H1 (cell line): ENCODE data around the gene SPOCK2. TPM values are rescaled to one million over a fixed set of nuclear protein-coding genes. Genes with fewer than 3 reads are reported as not detected.

Source experiments
- CTCF ChIA-PET: fragments of 300-600 bp; sonication (Branson Sonifier 250); formaldehyde crosslinking; loops from one replicate; lab custom pipeline; 2021; ENCODE audit not compliant: partially characterized antibody; lab: Charles Lee
- POLR2A ChIA-PET: fragments of 300-600 bp; sonication (Branson Sonifier 250); formaldehyde crosslinking; loops from one replicate; lab custom pipeline; 2021; ENCODE audit warnings: inconsistent platforms; ENCODE audit not compliant: partially characterized antibody; lab: Charles Lee
- DNase-seq, 2 experiments: peaks; one replicate each; pipeline versions ENCODE4 v3.0.0 to v3.0.0-alpha.2; 2010 to 2022; ENCODE audit warnings: low spot score in 2 of 2, low read depth in 1 of 2, mixed read lengths in 1 of 2
- FAIRE-seq: peaks from 2 replicates; lab custom pipeline; 2011; peaks lifted over from hg19 to GRCh38; lab: Jason Lieb, UNC
- H2AFZ ChIP-seq: 2 replicates; pipeline ENCODE4 v1.8.1; 2012; ENCODE audit warnings: low read length, inconsistent platforms
- H2AK5ac ChIP-seq: 2 replicates; pipeline ENCODE4 v1.6.1; 2013; ENCODE audit warnings: low read depth, low read length
- H2BK120ac ChIP-seq: replicated peaks from 2 replicates; pipeline ENCODE3; 2013; ENCODE audit warnings: low read depth, low read length, inconsistent platforms
- H2BK12ac ChIP-seq: 2 replicates; pipeline ENCODE4 v1.6.1; 2013; ENCODE audit warnings: low read depth, low read length
- H2BK15ac ChIP-seq: 2 replicates; pipeline ENCODE4 v1.6.1; 2013; ENCODE audit warnings: low read length
- H2BK20ac ChIP-seq: 2 replicates; pipeline ENCODE4 v1.6.1; 2013; ENCODE audit warnings: low read length
- H2BK5ac ChIP-seq: 2 replicates; pipeline ENCODE4 v1.6.1; 2013; ENCODE audit warnings: low read depth, low read length
- H3K14ac ChIP-seq: 2 replicates; pipeline ENCODE4 v1.6.1; 2013; ENCODE audit warnings: inconsistent platforms; ENCODE audit not compliant: insufficient read length
- H3K18ac ChIP-seq: 2 replicates; pipeline ENCODE4 v1.6.1; 2013; ENCODE audit warnings: low read length; ENCODE audit errors: extremely low read depth
- H3K23ac ChIP-seq: 2 replicates; pipeline ENCODE4 v1.6.1; 2013; ENCODE audit warnings: inconsistent platforms; ENCODE audit not compliant: insufficient read length
- H3K23me2 ChIP-seq: 2 replicates; pipeline ENCODE4 v1.6.1; 2013; ENCODE audit warnings: low read depth, low read length
- H3K27ac ChIP-seq: 2 replicates; pipeline ENCODE4 v1.6.1; 2011; ENCODE audit warnings: low read depth, low read length, inconsistent platforms
- H3K27me3 ChIP-seq, 4 experiments: replicated peaks in 1 of 4; 1 replicate in 1 of 4; 2 replicates in 3 of 4; pipeline versions ENCODE4 v1.6.1 to v1.8.1; 2011 to 2013; ENCODE audit warnings: low read length in 3 of 4, mild to moderate bottlenecking in 3 of 4, inconsistent platforms in 2 of 4, mixed read lengths in 2 of 4, moderate library complexity in 1 of 4; ENCODE audit not compliant: control insufficient read depth in 3 of 4, insufficient read depth in 3 of 4; ENCODE audit errors: extremely low read depth in 1 of 4
- H3K36me3 ChIP-seq, 4 experiments: 2 replicates each; pipeline versions ENCODE4 v1.6.1 to v1.8.1; 2011 to 2013; ENCODE audit warnings: mild to moderate bottlenecking in 4 of 4, low read length in 3 of 4, moderate library complexity in 2 of 4, control low read depth in 1 of 4, inconsistent platforms in 1 of 4; ENCODE audit not compliant: insufficient read depth in 4 of 4, control insufficient read depth in 2 of 4
- H3K4ac ChIP-seq: replicated peaks from 2 replicates; pipeline ENCODE3; 2013; ENCODE audit warnings: low read length, low read depth, mixed read lengths, inconsistent platforms; ENCODE audit not compliant: insufficient read length
- H3K4me1 ChIP-seq, 4 experiments: replicated peaks in 1 of 4; 1 replicate in 1 of 4; 2 replicates in 3 of 4; pipeline versions ENCODE4 v1.6.1 to v1.8.1; 2011 to 2013; ENCODE audit warnings: low read length in 3 of 4, inconsistent platforms in 2 of 4, mixed read lengths in 1 of 4; ENCODE audit not compliant: insufficient read depth in 4 of 4, control insufficient read depth in 3 of 4
- H3K4me2 ChIP-seq, 2 experiments: 2 replicates each; pipeline versions ENCODE4 v1.6.1 to v1.8.1; 2011 to 2013; ENCODE audit warnings: low read depth in 2 of 2, low read length in 2 of 2, control low read depth in 1 of 2, inconsistent platforms in 1 of 2, mild to moderate bottlenecking in 1 of 2; ENCODE audit not compliant: insufficient read depth in 1 of 2
- H3K4me3 ChIP-seq, 4 experiments: fragments of 200-600, 300-600 bp in 1 of 4; sonication (generic), shearing (Covaris generic), sonication (Bioruptor Twin) in 1 of 4; 2 replicates each; pipeline versions ENCODE4 v1.5.1 to v1.8.1; 2011 to 2016; ENCODE audit warnings: low read length in 4 of 4, low read depth in 3 of 4, control low read depth in 2 of 4, inconsistent platforms in 2 of 4, mild to moderate bottlenecking in 2 of 4, mixed read lengths in 1 of 4, moderate library complexity in 1 of 4; ENCODE audit not compliant: insufficient read depth in 2 of 4; ENCODE audit errors: extremely low read depth in 1 of 4
- H3K56ac ChIP-seq: replicated peaks from 2 replicates; pipeline ENCODE3; 2013; ENCODE audit warnings: low read depth, mild to moderate bottlenecking, mixed read lengths, low read length, inconsistent platforms; ENCODE audit not compliant: insufficient read length
- H3K79me1 ChIP-seq: 2 replicates; pipeline ENCODE4 v1.6.1; 2013; ENCODE audit warnings: low read depth, low read length, control low read depth
- H3K79me2 ChIP-seq, 2 experiments: 2 replicates each; pipeline versions ENCODE4 v1.6.1 to v1.8.1; 2012 to 2013; ENCODE audit warnings: low read length in 2 of 2, mild to moderate bottlenecking in 2 of 2, inconsistent platforms in 1 of 2; ENCODE audit not compliant: insufficient read depth in 2 of 2, control insufficient read depth in 1 of 2
- H3K9ac ChIP-seq, 4 experiments: replicated peaks in 1 of 4; 1 replicate in 1 of 4; 2 replicates in 3 of 4; pipeline versions ENCODE4 v1.6.1 to v1.8.1; 2011 to 2013; ENCODE audit warnings: low read depth in 3 of 4, low read length in 3 of 4, control low read depth in 2 of 4, mild to moderate bottlenecking in 2 of 4, moderate library complexity in 2 of 4, inconsistent platforms in 1 of 4; ENCODE audit errors: extremely low read depth in 1 of 4
- H3K9me3 ChIP-seq, 2 experiments: 2 replicates each; pipeline versions ENCODE4 v1.6.1 to v1.8.1; 2012 to 2013; ENCODE audit warnings: mild to moderate bottlenecking in 2 of 2, moderate library complexity in 2 of 2, control low read depth in 1 of 2, inconsistent platforms in 1 of 2, low read depth in 1 of 2, low read length in 1 of 2, mixed read lengths in 1 of 2; ENCODE audit not compliant: insufficient read depth in 2 of 2
- H4K20me1 ChIP-seq, 2 experiments: replicated peaks in 1 of 2; 2 replicates each; pipeline versions ENCODE3 to v1.8.1; 2011 to 2013; ENCODE audit warnings: inconsistent platforms in 2 of 2, low read length in 2 of 2, mild to moderate bottlenecking in 1 of 2; ENCODE audit not compliant: insufficient read depth in 2 of 2, control insufficient read depth in 1 of 2
- H4K5ac ChIP-seq: 2 replicates; pipeline ENCODE4 v1.6.1; 2013; ENCODE audit warnings: low read length, low read depth, mixed read lengths, inconsistent platforms; ENCODE audit not compliant: insufficient read length
- H4K8ac ChIP-seq: 2 replicates; pipeline ENCODE4 v1.8.0; 2013; ENCODE audit warnings: mild to moderate bottlenecking, moderate library complexity, low read length, inconsistent platforms; ENCODE audit not compliant: insufficient read depth; ENCODE audit errors: extremely low read depth
- H4K91ac ChIP-seq: replicated peaks from 2 replicates; pipeline ENCODE3; 2013; ENCODE audit warnings: low read length, mixed read lengths, inconsistent platforms; ENCODE audit not compliant: insufficient read length
- ATF2 ChIP-seq: IDR thresholded peaks from 2 replicates; pipeline ENCODE4 v1.6.1; 2012; ENCODE audit warnings: low read length, inconsistent platforms
- BACH1 ChIP-seq: IDR thresholded peaks from 2 replicates; pipeline ENCODE4 v1.6.1; 2012; ENCODE audit warnings: low read length, improper control_type of control experiment
- CBX8 ChIP-seq: fragments of 300-800, 300-1000 bp; sonication (generic); IDR thresholded peaks from 2 replicates; pipeline ENCODE4 v1.7.1; 2016; ENCODE audit warnings: low read depth, low read length, borderline replicate concordance
- CREB1 ChIP-seq: IDR thresholded peaks from 2 replicates; pipeline ENCODE4 v1.6.1; 2012; ENCODE audit warnings: inconsistent platforms
- EGR1 ChIP-seq: IDR thresholded peaks from 2 replicates; pipeline ENCODE4 v1.6.1; 2011; ENCODE audit warnings: low read depth, low read length, borderline replicate concordance
- EZH2 ChIP-seq: fragments of 200-600 bp; sonication (generic); IDR thresholded peaks from 2 replicates; pipeline ENCODE4 v1.7.1; 2012; ENCODE audit warnings: low read depth, mild to moderate bottlenecking, moderate library complexity, low read length, inconsistent platforms; ENCODE audit not compliant: severe bottlenecking
- MAX ChIP-seq: IDR thresholded peaks from 2 replicates; pipeline ENCODE4 v1.6.1; 2012; ENCODE audit warnings: inconsistent platforms
- NRF1 ChIP-seq: IDR thresholded peaks from 2 replicates; pipeline ENCODE4 v1.6.1; 2011; ENCODE audit warnings: mild to moderate bottlenecking, low read depth, low read length, improper control_type of control experiment
- POLR2A ChIP-seq, 2 experiments: IDR thresholded peaks; 1 replicate in 1 of 2; 2 replicates in 1 of 2; pipeline ENCODE4 v1.6.1; 2011; ENCODE audit warnings: low read depth in 2 of 2, low read length in 2 of 2, mild to moderate bottlenecking in 2 of 2; ENCODE audit errors: control extremely low read depth in 1 of 2
- RAD21 ChIP-seq, 2 experiments: IDR thresholded peaks in 1 of 2; conservative IDR thresholded peaks in 1 of 2; 2 replicates each; pipeline ENCODE4 v1.6.1; 2011; ENCODE audit warnings: low read depth in 2 of 2, low read length in 2 of 2, improper control_type of control experiment in 1 of 2, inconsistent platforms in 1 of 2, mild to moderate bottlenecking in 1 of 2, moderate library complexity in 1 of 2
- RBBP5 ChIP-seq: IDR thresholded peaks from 2 replicates; pipeline ENCODE4 v1.7.1; 2012; ENCODE audit warnings: low read depth, mild to moderate bottlenecking, inconsistent platforms, low read length, moderate library complexity, borderline replicate concordance
- SIN3A ChIP-seq, 2 experiments: IDR thresholded peaks in 1 of 2; conservative IDR thresholded peaks in 1 of 2; 2 replicates each; pipeline ENCODE4 v1.6.1; 2011 to 2012; ENCODE audit warnings: low read length in 2 of 2, improper control_type of control experiment in 1 of 2, low read depth in 1 of 2, mild to moderate bottlenecking in 1 of 2
- TAF1 ChIP-seq: IDR thresholded peaks from 2 replicates; pipeline ENCODE4 v1.6.1; 2011; ENCODE audit warnings: mild to moderate bottlenecking, low read depth, low read length
- WGBS, 2 experiments: shearing (Covaris generic) in 1 of 2; methylation state at CpG; one replicate each; pipeline versions ENCODE4 v1.1.6 to v1.1.7; 2013 to 2015; ENCODE audit warnings: low lambda C conversion rate in 2 of 2, mixed read lengths in 2 of 2, inconsistent platforms in 1 of 2, low coverage in 1 of 2, missing lambda C conversion rate in 1 of 2; ENCODE audit not compliant: insufficient replicate concordance in 2 of 2, insufficient coverage in 1 of 2, insufficient read length in 1 of 2; ENCODE audit errors: extremely low coverage in 1 of 2, missing lambda C conversion rate in 1 of 2; 5-methylcytosine and 5-hydroxymethylcytosine counted together
- polyA plus RNA-seq, 7 experiments: library from polyadenylated mRNA; depleted of rRNA in 3 of 7; stranded (reverse) in 5 of 7; unstranded in 2 of 7; fragments of >200 nt in 5 of 7; fragments of 200-250 nt in 2 of 7; gene quantifications; 1 replicate in 5 of 7; 2 replicates in 1 of 7; 4 replicates in 1 of 7; pipeline versions ENCODE4 v1.2.1 to v1.2.3, GENCODE V29; 2011 to 2013; ENCODE audit warnings: missing spikeins in 2 of 7, mixed read lengths in 2 of 7
- total RNA-seq: library from RNA; stranded (reverse); fragmentation: NEBNext Ultra II Directional; extraction: Animal tissue kit (Norgen Biotek cat#: 25700); gene quantifications from 2 replicates; pipeline ENCODE4 v1.2.1, GENCODE V29; 2021

SPOCK2 gene
- total and polyA plus RNA-seq, 2 of the 8 experiments (the other 6 are each of a cell fraction or from before 2014, with no cell fraction given), result 1.5 to 1.9 TPM

- Histone ChIP-seq H3K9me3 (no peaks in the 10 kb centered on the region), H2BK5ac (no peak overlapping the region), H3K4me1 (no peaks in the 10 kb centered on the region; a peak in 1 of 7 replicates), H2AK5ac (no peak overlapping the region), H4K20me1 (no peaks in the 10 kb centered on the region), H2BK15ac (no peak overlapping the region), H3K27ac (no peak overlapping the region), H2BK120ac (no peak overlapping the region), H3K56ac (no peak overlapping the region), H3K18ac (no peak overlapping the region), H3K36me3 (peaks cover 0 to 7% (median 2%) of the 10 kb centered on the region in 4 experiments; a peak in 4 of 8 replicates), H4K91ac (no peak overlapping the region), H3K79me1 (no peaks in the 10 kb centered on the region), H2BK12ac (no peak overlapping the region), H3K79me2 (no peaks in the 10 kb centered on the region), H2AFZ (no peak overlapping the region), H4K8ac (no peak overlapping the region), H3K23ac (no peak overlapping the region), H3K4me2 (no peak overlapping the region), H3K23me2 (no peaks in the 10 kb centered on the region), H4K5ac (no peak overlapping the region), H3K27me3 (no peaks in the 10 kb centered on the region; a peak in 3 of 7 replicates), H3K4me3 (no peak overlapping the region), H3K14ac (no peak overlapping the region), H2BK20ac (no peak overlapping the region), H3K9ac (no peak overlapping the region), H3K4ac (no peak overlapping the region)
- FAIRE-seq, result no peak
- ChIA-PET CTCF (no interaction called here), POLR2A (no interaction called here)
- DNase-seq, result no peak
- WGBS, 2 experiments, result 95% methylated on average over 4 of the region's 4 CpGs; no CpG with 5 or more reads in 1 of the 2 experiments
- TF ChIP-seq POLR2A (IDR thresholded peaks at IDR 0.05; ENCODE audit: control extremely low read depth in 1 of 2, low read depth in 2 of 2, low read length in 2 of 2) (no peak), NRF1 (no peak), ATF2 (no peak), RAD21 (IDR thresholded peaks at IDR 0.05 in 1 of 2, conservative IDR thresholded peaks at IDR 0.05 in 1 of 2; ENCODE audit: low read depth in 2 of 2, low read length in 2 of 2) (no peak), EGR1 (no peak), EZH2 (no peak), RBBP5 (no peak), TAF1 (no peak), MAX (no peak), SIN3A (conservative IDR thresholded peaks at IDR 0.05 in 1 of 2, IDR thresholded peaks at IDR 0.05 in 1 of 2; ENCODE audit: low read depth in 1 of 2, low read length in 2 of 2) (no peak), CREB1 (no peak), BACH1 (no peak), CBX8 (no peak)
Measured at GRCh38 chr10:72095195-72095594, 6.8 kb upstream of the SPOCK2 start.
